Measurements from ENCODE around the gene HACD1.
"Not testable (repeated sequence)": the region's sequence is repeated elsewhere in the genome, so short reads cannot be mapped to it uniquely, and the experiment has no call there.

Gene HACD1

DNA sequence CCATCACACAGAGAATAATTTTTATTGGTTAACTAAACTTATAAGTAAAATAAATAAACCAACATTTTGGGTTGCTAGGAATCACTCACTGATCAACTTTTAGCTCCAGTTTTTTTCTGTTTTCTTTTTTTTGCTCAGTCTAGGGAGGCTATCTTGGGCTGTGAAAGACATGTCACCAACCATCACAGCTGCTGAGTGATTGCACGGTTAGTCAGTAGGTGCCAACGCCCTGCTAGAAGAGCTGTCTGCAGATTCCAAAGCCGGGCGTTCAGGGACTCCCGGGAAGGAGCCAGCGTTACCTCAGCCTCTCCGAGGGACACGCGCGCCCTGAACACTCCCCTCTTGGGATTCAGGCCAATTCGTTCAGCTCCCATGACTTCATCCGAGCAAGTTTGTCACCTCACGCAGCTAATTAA lies 26.2 kb upstream of the HACD1 start:
- DNase-seq (ENCODE audit: low spot score): peak; percentile 90

DNA sequence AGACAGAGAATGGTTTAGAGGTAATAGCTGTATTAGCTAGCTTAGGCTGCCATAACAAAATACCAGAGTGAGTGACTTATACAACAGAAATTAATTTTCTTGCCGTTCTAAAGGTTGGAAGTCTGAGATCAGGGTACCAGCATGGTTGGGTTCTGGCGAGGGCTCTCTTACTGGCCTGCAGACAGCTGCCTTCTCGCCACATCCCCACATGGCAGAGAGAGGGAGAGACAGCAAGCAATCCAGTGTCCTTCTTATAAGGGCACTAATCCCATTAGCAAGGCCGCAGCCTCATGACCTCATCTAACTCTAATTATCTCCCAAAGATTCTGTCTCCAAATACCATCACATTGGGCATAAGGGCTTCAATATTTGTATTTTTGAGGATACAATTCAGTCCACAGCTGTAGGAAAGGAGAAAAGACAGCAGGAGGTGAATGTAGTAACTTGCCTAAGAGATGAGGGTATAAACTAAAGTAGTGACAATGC lies 23.2 kb upstream of the HACD1 start:
- no peak for DNase-seq (ENCODE audit: low spot score)

DNA sequence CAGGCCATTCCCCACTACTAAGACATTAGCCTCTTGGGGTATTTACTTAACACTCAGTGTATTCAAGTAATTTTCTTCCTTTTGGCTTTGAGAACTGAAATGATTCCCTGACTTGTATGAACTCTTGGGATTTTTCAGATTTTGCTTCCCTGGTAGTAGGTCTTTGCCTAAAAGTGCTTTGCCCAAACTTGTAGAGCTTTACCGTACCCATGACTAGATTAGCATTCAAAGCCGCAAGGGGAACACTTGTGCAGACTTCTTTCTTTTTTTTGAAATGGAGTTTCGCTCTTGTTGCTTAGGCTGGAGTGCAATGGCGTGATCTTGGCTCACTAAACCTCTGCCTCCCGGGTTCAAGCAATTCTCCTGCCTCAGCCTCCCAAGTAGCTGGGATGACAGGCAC lies 20.7 kb upstream of the HACD1 start:
- no peak for DNase-seq (ENCODE audit: low spot score)

DNA sequence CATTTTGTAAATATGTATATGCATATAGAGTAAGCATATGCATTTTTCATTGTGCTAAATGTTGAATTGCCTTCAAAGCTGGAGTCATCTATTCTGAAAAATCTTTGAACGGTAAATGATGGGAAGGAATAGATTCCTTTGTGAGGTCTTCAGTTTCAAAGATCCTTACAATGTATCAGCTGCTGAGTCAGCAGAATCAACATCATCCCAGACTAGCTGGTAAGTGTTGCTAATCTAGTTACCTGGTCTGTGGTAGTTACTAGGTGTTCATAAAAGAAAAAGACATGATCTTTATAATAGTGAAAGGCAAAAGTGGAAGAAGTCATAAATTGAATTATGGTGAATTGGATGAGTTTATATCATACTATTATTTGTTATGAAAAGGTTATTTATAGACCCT lies 16.2 kb upstream of the HACD1 start:
- DNase-seq (ENCODE audit: low spot score): no peak

DNA sequence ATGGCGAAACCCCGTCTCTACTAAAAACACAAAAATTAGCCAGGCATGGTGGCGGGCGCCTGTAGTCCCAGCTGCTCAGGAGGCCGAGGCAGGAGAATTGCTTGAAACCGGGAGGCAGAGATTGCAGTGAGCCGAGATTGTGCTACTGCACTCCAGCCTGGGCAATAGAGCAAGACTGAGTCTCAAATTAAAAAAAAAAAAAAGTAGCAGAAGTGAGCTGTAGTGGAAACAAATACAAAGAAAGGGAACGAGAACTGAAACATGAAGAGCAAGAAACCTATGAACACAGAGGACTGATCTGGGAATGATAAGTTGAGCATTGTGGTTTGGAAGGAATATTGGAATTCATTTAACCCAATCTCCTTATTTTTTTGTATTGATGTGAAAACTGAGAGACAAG lies 15.4 kb upstream of the HACD1 start:
- DNase-seq (ENCODE audit: low spot score): not testable (repeated sequence)

DNA sequence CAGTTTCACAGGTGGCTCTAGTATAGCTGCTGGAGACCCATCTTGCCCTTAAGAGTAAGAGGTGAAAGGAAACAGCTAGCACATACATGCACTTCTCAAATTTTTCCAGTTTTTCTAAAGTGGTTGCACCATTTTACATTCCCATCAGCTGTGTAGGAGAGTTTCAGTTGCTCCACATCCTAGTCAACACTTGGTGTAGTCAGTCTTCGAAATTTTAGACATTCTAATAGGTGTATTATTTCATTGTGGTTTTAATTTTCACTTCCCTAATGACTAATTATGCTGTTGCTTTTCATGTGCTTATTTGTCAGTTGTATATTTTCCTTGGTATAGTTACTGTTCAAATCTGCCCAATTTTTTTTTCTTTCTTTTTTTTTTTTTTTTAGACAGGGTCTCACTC lies 9.5 kb upstream of the HACD1 start:
- DNase-seq (ENCODE audit: low spot score): no peak

DNA sequence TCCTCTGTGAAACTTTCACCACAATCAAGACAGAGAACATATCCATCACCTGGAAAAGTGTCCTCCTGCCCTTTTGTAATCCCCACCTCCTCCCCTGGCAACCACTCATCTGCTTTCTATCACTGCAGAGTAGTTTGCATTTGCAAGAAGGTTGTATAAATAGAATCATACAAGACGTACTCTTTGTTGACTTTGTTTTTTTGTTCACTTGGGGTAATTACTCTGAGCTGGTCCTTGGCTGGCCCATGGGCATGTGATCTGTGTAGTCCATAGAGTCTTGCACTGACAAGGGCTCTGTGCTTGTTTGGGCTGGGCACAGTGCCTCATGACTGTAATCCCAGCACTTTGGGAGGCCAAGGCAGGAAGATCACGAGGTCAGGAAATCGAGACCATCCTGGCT lies 7.8 kb upstream of the HACD1 start:
- no peak for DNase-seq (ENCODE audit: low spot score)

DNA sequence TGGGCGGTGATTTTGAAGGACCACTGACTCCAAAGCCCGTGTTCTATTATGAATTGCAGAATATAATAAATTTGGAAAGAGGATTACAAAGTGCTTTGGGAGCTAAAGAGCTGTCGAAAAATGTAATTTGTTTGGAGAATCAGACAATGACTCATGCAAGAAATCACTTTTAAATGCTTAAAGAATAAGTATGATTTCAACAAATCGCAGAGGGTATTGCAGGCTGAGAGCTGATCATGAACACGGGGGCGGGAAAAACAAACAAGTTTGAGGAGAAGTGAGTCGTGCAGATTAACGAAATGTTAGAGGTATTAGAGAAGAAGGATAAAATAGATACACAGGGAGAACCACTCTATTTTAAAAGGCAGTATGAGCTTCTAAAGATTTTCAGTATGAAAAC lies 4.9 kb upstream of the HACD1 start:
- DNase-seq (ENCODE audit: low spot score): no peak

DNA sequence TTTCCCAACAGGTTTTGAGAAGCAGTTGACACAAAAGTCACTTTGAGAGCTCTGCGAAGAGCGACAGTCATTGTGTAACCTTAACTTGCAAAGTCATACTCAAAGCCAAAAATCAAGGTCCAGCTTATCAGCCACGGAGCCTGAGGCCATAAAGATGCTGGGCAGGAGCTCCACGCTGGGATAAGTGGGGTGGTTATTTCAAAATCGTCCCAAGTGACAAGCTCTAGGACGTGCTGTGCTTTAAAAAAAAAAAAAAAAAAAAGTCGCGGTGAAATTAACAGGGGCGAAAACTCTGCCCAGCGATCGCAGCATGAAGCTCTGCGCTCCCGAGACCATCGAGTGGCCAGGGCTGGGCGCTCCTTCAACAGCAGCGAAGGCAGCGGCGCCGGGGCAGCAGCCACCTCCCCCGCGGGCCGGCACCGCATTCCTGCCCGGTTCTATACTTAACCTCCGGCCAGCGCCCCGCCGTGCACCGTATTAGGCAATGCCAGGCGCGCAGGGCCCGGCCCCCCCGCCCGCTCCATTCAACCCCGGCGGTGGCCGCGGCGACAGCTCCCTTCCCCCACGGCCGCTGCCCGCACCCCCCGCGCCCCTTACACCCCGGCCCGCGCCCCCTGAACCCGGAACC lies 657 bp downstream of the HACD1 start:
- DNase-seq (ENCODE audit: low spot score): peak; percentile 74

DNA sequence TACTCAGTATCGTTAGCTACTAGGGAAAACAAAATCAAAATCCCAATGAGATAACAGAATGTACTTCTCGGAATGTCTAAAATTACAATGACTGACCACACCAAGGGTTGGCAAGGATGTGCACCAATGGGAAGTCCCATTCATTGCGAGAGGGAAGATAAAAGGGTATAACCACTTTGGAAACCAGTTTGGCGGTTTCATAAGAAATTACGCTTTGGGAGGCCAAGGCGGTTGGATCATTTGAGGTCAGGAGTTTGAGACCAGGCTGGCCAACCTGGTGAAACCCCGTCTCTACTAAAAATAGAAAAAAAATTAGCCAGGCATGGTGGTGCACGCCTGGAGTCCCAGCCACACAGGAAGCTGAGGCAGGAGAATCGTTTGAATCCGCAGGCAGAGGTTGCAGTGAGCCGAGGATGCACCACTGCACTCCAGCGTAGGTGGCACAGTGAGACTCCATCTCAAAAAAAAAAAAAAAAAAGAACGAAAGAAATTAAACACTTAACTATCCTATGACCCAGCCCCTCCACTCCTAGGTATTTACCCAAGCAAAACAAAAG lies 7.6 kb downstream of the HACD1 start:
- DNase-seq (ENCODE audit: low spot score): no peak

DNA sequence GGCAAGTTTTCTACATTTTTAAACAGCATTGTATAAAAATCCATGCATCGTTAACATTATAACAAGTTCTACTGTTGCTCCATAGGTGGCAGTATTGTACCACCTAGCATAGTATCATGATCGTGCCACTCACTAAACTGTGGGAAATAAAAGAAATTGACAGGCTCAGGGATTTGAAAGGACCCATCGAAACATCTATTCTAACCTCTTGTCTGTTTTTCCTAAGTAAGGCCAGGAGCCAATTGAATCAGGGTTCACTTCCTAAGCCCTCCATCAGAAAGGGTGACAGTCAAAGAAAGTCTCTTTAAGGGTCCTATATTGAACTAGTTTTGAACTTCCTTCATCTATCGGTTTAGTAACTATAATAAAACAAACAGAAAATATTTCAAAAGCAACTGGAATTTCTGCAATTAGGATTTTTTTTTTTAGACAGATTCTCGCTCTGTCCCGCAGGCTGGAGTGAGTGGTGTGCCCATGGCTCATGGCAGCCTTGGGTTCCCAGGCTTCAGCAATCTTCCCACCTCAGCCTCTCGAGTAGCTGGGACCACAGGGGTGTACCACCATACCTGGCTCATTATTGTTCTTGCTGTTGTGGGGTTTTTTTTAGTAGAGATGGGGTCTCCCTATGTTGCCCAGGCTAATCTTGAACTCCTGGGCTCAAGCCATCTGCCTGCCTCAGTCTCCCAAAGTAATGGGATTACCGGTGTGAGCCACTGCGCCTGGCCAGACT lies 9.4 kb downstream of the HACD1 start:
- DNase-seq (ENCODE audit: low spot score): peak; percentile 70

DNA sequence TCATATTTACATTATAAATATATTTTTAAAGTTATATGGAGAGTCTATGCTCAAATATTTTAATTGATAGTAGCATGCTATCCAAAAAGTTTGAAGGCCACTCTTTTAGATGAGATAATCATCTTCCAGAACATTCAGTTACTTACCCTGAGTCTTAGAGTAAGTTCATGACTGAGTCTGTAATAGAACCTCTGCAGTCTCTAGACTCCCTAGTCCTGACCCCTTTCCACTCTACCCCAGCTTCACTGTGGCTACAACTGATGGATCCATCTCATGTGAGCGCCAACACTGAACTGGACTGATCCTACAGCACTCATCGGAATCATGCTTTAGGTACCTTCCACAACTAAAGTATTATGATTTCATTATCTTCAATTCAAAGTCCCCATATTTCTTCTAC lies 10.1 kb downstream of the HACD1 start:
- DNase-seq (ENCODE audit: low spot score): no peak

DNA sequence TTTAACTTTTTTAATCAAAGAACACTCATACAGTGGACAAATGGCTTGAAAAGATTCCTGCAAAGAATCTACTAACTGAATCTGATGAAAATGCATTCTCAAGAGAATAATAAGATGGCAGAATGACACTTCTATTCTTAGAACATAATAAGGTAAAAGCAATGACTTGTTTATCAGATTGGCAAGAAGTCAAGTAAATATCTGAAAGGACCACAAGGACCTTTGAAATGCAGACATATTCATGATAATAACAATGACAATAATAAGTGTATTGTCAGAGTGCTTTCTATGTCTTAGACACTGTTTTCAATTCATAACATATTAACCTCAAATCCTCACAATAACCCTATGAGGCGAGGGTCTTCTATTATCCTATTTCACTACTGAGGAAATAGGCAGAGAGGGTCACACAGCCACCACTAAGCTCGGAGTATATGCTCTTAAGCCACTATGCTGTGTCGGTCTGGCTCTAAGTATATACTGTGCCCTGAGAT lies 10.6 kb downstream of the HACD1 start:
- DNase-seq (ENCODE audit: low spot score): no peak

DNA sequence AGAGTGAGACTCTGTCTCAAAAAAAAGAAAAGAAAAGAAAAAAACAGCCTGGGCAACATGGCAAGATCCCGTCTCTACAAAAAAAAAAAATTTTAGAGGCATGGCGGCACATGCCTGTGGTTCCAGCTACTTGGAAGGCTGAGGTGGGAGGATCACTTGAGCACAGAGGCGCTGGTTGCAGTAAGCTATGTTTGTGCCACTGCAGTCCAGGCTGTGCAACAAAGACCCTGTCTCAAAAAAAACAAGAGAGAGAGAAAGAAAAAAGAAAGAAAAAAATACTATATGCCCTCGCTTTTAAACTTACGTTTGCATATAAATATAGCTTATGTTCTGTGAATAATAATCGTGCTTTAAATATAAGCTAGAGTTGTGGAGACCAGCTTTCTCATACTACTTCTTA lies 11.2 kb downstream of the HACD1 start:
- DNase-seq (ENCODE audit: low spot score): no peak

DNA sequence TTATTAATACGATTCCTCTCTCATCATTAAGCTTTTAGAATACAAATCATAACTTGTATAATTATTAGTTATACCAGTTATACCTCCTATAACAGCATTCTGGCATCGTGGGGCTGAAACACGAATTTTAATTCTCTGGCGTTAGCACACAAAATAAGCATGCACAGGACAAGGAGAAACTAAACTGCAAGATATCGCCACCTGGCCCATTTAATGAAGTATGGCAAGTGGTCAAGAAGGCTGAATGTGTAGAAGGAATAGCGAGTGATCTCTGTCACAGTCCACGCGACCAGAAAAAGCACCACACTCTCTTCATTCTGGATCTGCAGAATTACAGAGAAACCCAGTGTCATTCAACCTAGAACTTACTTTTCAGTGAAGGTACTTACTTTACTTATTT lies 18.1 kb downstream of the HACD1 start:
- DNase-seq (ENCODE audit: low spot score): peak; percentile 9

DNA sequence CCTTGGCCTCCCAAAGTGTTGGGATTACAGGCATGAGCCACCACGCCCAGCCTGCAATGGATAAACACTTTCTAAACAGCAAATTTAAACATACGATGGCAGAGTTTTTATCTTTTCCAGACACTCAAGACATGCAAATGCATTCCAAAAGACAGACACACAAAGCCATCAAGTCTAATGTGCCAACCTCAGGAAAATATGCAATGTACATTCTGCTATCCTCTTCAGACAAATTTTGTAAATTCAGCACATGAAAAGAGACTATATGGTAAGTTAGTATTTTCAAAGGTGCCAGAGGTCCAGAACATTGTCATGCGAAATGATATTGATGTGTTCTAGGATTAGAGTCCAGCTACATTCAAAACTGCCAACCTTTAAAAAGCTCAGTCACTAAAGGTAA lies 19.8 kb downstream of the HACD1 start:
- DNase-seq (ENCODE audit: low spot score): no peak

DNA sequence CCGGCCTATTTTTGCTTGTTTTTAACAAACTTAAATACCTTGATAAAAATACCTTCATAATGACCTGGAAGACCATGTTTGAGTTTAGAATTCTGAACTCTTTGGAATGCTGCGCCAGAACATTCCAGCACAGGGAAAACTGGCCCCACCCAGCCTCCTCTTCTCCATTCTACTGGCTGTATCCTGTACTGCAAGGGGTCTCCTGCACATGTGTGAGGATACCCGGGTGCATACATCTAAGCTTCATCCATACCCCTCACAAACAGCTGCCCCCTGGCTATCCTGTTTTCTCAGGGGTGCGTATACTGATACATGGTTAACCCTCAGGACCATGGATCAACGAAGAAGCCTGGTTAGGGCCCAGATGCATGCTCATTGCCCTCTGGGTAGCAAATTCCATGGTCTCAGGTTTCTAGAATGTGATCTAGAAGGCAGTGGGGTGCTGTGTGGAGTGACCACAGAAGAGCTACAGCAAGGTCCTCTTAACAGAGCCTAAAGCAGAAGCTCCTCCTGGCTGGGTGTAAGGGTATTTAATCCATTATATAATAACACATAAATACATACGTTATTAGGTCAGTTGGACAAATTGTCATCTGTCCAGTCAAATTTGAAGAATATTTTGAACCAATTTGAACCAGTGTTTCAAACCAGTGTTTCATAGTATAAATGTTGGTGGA lies 26.1 kb downstream of the HACD1 start:
- no peak for DNase-seq (ENCODE audit: low spot score)

DNA sequence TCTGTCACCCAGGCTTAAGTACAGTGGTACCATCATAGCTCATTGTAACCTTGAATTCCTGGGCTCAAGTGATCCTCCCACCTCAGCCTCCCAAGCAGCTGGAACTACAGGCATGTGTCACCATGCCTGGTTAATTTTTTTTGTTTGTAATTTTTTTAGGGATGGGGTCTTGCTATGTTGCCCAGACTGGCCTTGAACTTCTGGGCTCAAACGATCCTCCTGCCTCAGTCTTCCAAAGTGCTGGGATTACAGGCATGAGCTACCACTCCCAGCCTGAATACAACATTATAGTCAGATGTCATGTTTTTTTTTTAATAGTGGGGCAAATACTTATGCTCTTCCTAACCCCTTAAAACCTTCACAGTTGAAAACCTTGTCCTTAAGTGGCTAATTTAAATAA lies 27.9 kb downstream of the HACD1 start:
- DNase-seq (ENCODE audit: low spot score): not testable (repeated sequence)

DNA sequence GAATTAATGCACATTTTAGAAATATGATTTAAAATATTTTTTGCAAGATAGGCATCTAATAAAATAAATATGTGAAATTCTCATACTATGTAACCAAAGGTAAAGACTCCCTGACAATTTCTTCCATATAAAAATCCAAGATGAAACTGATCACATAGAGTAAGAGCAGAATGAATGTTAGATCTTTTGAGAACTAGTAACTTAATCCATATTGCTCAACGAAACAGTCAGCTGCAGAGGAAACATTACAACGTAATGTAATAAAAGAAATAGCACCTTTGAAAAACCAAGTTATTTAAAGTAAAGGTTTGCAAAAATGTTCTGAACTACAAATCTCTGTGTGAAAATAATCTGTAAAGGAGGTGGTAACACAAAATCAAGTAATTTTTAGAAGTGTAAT lies 28.8 kb downstream of the HACD1 start:
- no peak for DNase-seq (ENCODE audit: low spot score)

DNA sequence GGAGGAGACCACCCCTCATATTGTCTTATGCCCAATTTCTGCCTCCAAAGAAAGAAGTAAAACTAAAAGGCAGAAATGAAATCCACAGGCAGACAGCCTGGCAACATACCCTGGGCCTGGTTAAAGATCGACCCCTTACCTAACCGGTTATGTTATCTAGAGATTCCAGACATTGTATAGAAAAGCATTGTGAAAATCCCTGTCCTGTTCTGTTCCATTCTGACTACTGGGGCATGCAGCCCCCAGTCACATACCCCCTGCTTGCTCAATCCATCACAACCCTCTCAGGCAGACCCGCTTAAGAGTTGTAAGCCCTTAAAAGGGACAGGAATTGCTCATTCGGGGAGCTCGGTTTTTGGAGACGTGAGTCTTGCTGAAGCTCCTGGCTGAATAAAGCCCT lies 29.9 kb downstream of the HACD1 start:
- not testable (repeated sequence) for DNase-seq (ENCODE audit: low spot score)

DNA sequence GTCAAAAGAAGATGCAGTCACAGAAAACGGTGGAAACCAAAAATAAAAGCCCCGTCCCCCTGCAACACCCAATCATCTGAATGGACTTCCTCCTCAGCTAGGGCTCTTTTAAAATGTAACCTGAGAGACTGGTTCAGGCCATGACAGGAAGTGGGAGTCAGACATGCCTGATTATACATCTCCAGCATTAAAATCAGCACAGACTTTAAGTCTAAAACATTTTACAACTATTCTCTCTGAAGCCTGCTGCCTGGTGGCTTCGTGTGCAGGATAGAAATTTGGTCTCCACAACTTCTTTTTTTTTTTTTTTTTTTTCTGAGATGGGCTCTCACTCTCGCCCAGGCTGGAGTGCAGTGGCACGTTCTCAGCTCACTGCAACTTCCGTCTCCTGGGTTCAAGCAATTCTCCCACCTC lies 30.3 kb downstream of the HACD1 start:
- DNase-seq (ENCODE audit: low spot score): no peak

DNA sequence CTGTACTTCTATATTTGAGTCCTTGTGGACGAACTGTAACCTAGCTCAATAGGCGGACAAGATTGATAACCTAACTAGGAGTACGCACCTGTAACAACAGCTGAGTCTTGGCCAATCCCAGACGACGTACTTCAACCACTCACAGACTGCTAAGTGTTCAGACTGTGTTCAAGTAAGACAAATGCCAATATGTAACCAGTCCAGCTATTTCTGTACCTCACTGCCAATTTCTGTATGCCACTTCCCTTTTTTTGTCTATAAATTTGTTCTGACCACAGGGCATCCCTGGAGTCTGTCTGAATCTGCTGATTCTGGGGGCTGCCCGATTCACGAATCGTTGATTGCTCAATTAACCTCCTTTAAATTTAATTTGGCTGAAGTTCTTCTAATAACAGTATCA lies 32.2 kb downstream of the HACD1 start:
- DNase-seq (ENCODE audit: low spot score): no peak

DNA sequence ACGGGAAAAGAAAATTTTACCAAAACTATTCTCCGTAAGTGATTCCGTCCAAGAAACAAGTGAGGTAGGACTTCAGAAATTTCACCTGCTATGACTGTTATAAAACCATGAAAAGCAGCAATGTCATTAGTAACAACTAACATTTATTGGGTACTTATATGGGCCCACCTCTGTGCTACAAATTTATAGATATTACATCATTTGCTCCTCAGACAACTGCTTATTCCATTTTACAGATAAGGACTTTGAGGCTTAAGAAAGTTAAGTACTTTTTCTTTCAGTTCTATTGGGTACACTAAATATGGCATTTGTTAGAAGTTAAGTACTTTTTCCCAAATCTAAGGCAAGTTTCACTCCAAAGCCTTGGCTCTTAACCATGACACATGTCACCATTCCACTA lies 36.3 kb downstream of the HACD1 start:
- DNase-seq (ENCODE audit: low spot score): no peak

Measured in LoVo (cell line).